ENCODE results near the gene XPNPEP2.

GRCh38 chrX:129737916-129738315 lies 863 bp upstream of the XPNPEP2 start:
- TF ChIP-seq POLR2A (IDR thresholded peaks at IDR 0.05) (no peak), CTCF (IDR thresholded peaks at IDR 0.05) (no peak)
